ENCODE results near the gene EREG.

Gene EREG

DNA sequence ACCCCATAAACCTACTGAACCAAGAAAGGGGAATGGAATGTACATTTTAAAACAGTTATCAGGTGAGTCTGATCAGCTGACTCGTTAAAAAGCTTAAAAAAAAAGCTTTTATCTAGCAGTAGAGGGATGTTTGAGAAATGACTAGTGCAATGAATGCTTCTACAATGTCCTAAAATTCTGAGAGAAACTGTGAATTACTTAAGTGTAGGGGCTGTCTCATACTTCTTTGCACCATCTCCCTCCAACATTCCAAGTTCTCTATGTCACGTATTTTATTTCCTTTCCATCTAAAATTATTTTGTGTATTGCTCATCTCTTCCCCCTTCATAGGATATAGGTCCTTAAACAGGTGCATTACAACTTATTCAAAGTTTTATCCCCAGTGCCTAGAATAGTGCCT, 68.1 kb downstream of the EREG start:
- DNase-seq (ENCODE audit: low read depth) = no peak
- H3K4me3 ChIP-seq (ENCODE audit: low read depth, low read length) = no peak overlapping the region
- TF ChIP-seq, protein P1, sequence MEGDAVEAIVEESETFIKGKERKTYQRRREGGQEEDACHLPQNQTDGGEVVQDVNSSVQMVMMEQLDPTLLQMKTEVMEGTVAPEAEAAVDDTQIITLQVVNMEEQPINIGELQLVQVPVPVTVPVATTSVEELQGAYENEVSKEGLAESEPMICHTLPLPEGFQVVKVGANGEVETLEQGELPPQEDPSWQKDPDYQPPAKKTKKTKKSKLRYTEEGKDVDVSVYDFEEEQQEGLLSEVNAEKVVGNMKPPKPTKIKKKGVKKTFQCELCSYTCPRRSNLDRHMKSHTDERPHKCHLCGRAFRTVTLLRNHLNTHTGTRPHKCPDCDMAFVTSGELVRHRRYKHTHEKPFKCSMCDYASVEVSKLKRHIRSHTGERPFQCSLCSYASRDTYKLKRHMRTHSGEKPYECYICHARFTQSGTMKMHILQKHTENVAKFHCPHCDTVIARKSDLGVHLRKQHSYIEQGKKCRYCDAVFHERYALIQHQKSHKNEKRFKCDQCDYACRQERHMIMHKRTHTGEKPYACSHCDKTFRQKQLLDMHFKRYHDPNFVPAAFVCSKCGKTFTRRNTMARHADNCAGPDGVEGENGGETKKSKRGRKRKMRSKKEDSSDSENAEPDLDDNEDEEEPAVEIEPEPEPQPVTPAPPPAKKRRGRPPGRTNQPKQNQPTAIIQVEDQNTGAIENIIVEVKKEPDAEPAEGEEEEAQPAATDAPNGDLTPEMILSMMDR (IDR thresholded peaks at IDR 0.05; ENCODE audit: low read depth, low read length, missing control alignments) = no peak

DNA sequence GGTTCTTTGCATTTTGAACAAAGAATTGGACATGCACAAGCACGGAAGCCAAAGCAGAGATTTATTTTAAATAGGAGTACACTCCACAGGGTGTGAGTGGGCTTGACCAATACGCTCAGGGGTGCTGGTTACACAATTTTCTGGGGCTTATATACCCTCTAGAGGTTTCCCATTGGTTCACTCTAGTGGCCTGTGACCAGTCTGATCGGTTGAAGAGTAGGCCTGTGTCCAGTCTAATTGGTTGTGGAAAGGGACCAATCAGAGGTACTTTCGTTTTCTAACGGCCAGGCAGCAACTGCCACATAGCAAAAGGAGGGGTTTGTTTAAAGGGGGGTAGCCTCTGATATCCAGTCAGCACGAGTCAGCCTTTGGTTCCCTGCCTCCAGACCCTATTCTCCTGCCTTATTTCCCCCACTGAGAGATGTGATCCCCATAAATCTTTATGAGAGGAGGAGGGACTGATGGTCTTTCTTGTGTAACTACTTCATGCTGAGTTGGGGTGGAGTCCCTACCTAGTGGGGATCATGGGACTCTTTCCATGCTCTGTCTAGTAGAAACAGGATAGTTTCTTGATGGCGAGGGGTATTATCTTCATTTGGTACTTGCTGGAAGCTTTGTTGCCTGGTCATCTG, 68.7 kb downstream of the EREG start:
- TF ChIP-seq, protein P1 (IDR thresholded peaks at IDR 0.05; ENCODE audit: low read depth, low read length, missing control alignments) = no peak
- H3K4me3 ChIP-seq (ENCODE audit: low read depth, low read length) = no peak overlapping the region
- DNase-seq (ENCODE audit: low read depth) = no peak

DNA sequence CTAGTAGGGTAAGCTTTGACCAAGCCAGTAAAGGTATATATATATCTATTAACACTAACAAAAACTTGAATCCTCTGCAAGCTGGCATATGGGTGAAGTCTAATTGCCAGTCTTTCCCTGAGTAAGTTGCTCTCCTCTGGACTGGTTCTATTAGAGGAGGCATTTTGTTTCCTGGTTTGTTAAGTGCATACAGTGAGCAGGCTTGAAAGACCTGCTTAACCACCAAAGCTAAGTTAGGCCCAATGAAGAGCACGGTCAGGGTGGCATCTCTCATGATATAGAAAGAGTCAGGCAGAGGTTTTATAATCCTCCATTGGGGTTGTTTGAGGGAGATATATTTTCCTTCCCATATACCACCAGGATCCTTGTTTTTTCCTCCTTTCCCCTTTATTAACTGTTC, 70.4 kb downstream of the EREG start:
- TF ChIP-seq, protein P1 (IDR thresholded peaks at IDR 0.05; ENCODE audit: low read depth, low read length, missing control alignments) = no peak
- no peak for DNase-seq (ENCODE audit: low read depth)
- H3K4me3 ChIP-seq (ENCODE audit: low read depth, low read length) = no peak overlapping the region

DNA sequence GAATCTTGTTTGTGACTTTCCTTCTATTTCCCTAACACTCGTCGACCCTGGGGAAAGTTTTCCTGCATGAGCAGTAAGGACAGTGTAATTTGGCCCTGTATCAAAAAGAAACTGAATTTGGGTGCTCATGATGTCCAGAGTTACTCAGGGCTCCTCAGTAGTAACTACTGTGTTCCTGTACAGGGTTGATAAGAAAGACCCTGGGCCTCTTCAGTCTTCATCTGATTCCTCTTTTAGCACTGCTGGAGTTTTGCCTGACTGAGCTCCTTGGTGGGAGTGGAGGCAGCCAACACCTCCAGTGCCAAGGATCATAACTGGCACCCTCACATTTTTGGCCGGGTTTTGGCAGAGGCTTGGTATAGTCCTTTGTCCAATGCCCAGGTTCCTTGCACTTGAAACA, 72.9 kb downstream of the EREG start:
- TF ChIP-seq, protein P1 (IDR thresholded peaks at IDR 0.05; ENCODE audit: low read depth, low read length, missing control alignments) = no peak
- H3K4me3 ChIP-seq (ENCODE audit: low read depth, low read length) = no peak overlapping the region
- DNase-seq (ENCODE audit: low read depth) = no peak

All from GM12864 (cell line).